Central memory CD8-positive, alpha-beta T cell (primary cell): ENCODE data around the gene TANGO2.

Experiments
- ATAC-seq: fragments of 150-1000 bp; cut with Tn5 transposase; replicated peaks from 2 replicates; pipeline ENCODE4 v1.10.0; 2022; ENCODE audit warnings: mild to moderate bottlenecking, moderate FRiP score, moderate number of reproducible peaks; ENCODE audit not compliant: poor library complexity, severe bottlenecking; ENCODE audit errors: extremely low read depth
- DNase-seq, 2 donors: peaks; one replicate each; pipeline ENCODE4 v3.0.0; 2021; ENCODE audit warnings: low spot score in 2 of 2
- H3K27ac Mint-ChIP-seq: one replicate; pipeline ENCODE4 v1.8.0; 2022; ENCODE audit warnings: low read depth, mild to moderate bottlenecking, moderate library complexity, mixed read lengths
- H3K27me3 Mint-ChIP-seq: one replicate; pipeline ENCODE4 v1.8.0; 2022; ENCODE audit warnings: mixed read lengths
- H3K36me3 Mint-ChIP-seq: one replicate; pipeline ENCODE4 v1.8.0; 2022; ENCODE audit warnings: mild to moderate bottlenecking, moderate library complexity, mixed read lengths; ENCODE audit not compliant: insufficient read depth
- H3K4me1 Mint-ChIP-seq: one replicate; pipeline ENCODE4 v1.8.0; 2022; ENCODE audit warnings: mixed read lengths
- H3K4me3 Mint-ChIP-seq: one replicate; pipeline ENCODE4 v1.8.0; 2022; ENCODE audit warnings: mild to moderate bottlenecking, moderate library complexity, mixed read lengths
- H3K9me3 Mint-ChIP-seq: one replicate; pipeline ENCODE4 v1.8.0; 2022; ENCODE audit warnings: mixed read lengths

Gene TANGO2

DNA sequence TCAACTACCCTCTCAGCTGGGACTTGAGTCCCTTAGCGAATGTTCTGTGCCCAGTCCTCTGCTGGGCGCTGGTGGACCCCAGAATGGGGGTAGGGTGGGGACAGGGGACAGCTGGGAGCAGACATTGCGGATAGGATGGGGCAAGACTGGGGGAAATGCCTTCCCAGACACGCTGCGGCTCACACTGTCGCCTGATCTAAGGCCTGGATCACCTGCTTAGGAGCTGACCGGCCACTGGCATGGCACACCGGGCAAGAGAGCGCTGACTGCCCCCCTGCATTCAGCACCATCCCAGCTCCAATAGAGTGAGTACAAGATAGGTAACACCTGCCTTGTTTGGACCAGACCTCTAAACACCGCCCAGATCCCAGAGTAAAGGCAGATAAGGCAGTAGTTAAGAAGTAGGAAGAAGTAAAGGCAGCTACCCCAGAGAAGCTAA, 5.7 kb upstream of the TANGO2 start:
- Mint-ChIP-seq H3K4me1 (peaks cover 2% of the 10 kb centered on the region), H3K27me3 (no peaks in the 10 kb centered on the region), H3K27ac (no peak overlapping the region), H3K9me3 (no peaks in the 10 kb centered on the region), H3K36me3 (peaks cover 8% of the 10 kb centered on the region), H3K4me3 (peak overlapping the region; percentile 89)
- ATAC-seq (no peak), DNase-seq (no peak)

DNA sequence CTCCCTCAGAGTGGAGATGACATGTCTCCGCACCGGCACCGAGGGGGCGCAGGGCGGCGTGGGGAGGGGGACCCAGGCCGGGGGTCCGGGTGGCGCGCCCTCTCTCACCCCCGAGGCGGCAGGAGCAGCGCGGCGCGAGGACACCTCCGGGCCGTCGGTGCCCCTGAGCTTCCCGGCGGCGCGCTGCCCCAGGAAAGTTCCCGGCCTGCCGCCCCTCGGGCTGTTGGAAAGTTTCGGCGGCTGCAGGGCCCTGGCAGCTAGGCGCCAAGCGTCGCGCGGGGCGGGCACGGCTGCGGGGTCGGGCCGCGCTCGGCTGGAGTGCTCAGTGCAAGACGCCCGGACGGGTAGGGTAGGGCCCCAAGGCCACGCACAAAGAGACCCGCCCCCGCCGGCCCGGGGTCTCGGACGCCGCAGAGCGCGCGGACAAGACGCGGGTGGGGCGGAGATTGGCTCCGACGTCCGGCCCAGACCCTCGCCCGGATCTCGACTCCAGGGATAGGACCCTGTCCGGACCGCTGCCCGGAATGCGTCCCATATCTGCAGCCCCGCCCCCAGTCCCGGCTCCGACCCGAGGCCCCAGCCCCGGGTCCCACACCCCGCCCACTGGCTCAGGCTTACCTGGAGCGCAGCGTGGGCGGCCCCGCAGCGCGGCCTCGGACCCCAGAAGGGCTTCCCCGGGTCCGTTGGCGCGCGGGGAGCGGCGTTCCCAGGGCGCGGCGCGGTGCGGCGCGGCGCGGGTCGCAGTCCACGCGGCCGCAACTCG, 4.8 kb upstream of the TANGO2 start:
- Mint-ChIP-seq H3K36me3 (peaks cover 11% of the 10 kb centered on the region), H3K27me3 (no peaks in the 10 kb centered on the region), H3K4me3 (peak overlapping the region; percentile 89), H3K9me3 (no peaks in the 10 kb centered on the region), H3K4me1 (peaks cover 7% of the 10 kb centered on the region), H3K27ac (no peak overlapping the region)
- DNase-seq (no peak), ATAC-seq (no peak)

DNA sequence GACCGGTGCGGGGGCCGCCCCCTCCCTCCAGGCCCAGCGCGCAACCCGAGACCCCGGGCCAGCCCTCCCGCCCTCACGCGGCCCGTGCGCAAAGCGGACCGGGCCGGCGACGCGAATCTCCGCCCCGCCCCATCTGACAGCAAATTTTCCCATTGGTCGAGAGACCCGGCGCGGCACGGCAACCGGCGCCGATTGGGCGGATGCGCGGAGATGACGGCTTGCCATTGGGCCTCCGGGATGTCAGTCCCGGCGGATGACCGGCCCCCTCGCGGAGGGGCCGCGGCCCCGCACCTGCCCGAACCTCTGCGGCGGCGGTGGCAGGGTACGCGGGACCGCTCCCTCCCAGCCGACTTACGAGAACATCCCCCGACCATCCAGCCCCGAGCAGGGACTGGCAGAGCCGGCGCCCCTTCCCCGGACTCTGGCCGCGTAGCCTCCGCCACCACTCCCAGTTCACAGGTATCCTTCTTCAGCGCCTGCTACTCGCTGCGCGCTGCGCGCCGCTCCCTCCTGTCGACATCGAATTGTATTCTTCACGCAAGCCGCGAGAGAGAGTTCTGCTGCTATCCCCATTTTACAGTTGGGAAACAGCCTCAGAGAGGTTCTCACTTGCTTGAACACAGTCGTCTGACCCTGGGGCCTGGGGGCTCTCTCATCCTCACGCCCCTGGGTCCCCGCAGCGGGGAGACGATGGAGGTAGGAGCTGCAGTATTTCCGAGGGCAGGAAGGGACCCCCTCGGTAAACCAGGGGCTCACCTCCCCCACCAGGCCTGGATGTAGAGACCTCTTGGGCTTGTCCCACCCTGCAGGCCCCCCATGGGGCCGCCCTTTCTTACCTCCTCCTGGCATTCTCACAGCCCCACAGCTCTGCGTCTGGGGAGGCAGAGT, 3.9 kb upstream of the TANGO2 start, which contains the start of gene ARVCF:
Gene ARVCF (minus strand): TSS at position 90 of the 888 bp plus-strand sequence. CDS start 26,029 bp downstream, outside the sequence.
- Mint-ChIP-seq H3K4me1 (peaks cover 15% of the 10 kb centered on the region), H3K27me3 (no peaks in the 10 kb centered on the region), H3K4me3 (peak within 1 kb of the TSS; percentile 89), H3K36me3 (peaks cover 14% of the 10 kb centered on the region), H3K9me3 (no peaks in the 10 kb centered on the region), H3K27ac (peak within 1 kb of the TSS; percentile 46)
- DNase-seq (peak; percentile 86 to 89), ATAC-seq (peak; percentile 61)

DNA sequence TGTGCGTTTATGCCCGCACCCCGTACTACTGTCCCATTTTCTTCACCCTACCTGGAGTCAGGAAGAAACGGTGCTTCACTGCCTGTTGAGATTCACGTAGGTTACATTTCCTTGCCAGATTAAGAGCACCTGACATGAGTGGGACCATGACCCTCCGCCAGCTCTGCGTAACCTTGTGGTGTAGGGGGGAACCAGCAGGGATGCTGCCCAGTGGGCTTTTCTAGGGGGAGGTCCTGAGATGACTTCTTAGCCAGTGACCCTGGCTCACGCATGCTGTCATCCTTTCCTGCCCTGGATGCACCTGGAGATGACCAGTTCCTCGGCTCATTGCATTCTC, 3.3 kb upstream of the TANGO2 start:
- Mint-ChIP-seq H3K27ac (peak overlapping the region; percentile 46), H3K36me3 (peaks cover 15% of the 10 kb centered on the region), H3K4me1 (peaks cover 21% of the 10 kb centered on the region), H3K27me3 (no peaks in the 10 kb centered on the region), H3K9me3 (no peaks in the 10 kb centered on the region), H3K4me3 (peak overlapping the region; percentile 89)
- no peak for ATAC-seq
- no peak for DNase-seq

DNA sequence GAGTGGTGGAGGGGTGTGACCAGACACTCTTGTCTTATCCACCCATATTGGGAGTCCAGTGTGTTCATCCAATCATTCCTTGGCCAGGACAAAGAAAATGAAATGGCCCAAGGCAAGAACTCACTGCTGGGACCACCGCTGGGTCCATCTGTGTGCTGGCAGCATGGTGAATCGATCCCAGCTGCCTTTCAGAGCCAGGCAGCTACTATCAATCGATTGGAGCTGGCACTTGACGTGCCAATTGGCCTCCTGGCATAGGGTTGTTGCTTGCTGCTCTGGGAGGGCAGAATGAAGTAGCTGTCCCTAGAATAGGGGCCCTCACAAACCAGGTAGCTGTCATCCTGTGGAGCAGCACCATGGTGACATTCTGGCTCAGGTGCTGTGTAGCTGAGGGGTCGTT, 2.9 kb upstream of the TANGO2 start:
- no peak overlapping the region for H3K27ac Mint-ChIP-seq
- peaks cover 25% of the 10 kb centered on the region for H3K4me1 Mint-ChIP-seq
- ATAC-seq = no peak
- H3K9me3 Mint-ChIP-seq = no peaks in the 10 kb centered on the region
- H3K27me3 Mint-ChIP-seq = no peaks in the 10 kb centered on the region
- DNase-seq = no peak
- peak overlapping the region; percentile 89 for H3K4me3 Mint-ChIP-seq
- H3K36me3 Mint-ChIP-seq = peaks cover 15% of the 10 kb centered on the region

DNA sequence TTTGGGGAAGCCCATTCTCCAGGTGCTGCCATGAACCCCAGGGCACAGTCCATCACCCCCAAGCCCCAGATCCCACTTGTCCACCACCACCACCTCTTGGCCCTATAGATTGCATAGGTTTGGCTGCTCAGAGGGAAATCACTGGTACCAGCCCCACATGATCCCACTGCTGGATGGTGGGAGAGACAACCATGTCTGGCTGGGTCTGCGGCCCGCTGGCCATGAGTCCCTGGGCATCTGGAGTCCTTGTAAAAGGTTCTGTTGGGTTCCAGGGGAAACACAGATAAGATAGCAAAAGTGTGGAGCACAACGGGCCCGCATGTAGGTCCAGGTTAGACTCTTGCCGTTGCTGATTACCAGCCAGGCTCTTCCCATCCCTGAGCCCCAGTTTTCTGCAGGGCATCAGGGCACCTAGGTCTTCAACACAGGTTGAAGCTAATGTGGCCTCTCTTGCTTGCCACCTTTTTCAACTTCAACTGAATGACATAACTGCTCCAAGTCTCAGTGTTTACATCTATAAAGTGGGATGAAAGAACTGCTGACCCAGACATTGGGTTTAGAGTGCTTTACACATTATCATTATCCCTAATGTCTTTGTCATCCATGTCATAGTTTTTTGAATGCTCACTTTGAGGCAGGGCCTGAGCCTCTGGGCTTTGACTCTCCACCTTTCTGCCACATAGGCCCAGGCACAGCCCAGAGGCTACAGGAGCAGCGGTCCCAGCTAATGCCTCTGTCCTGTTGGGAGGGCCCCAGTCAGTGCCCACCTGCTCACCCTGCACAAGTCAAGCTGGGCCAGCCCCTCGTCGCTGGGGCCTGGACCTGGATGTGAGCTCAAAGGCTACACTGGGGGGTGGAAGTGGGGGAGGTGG, 1.0 kb upstream of the TANGO2 start:
- Mint-ChIP-seq H3K27ac (peak overlapping the region; percentile 88), H3K36me3 (peaks cover 20% of the 10 kb centered on the region), H3K27me3 (no peaks in the 10 kb centered on the region), H3K4me1 (peaks cover 38% of the 10 kb centered on the region), H3K4me3 (peak overlapping the region; percentile 87), H3K9me3 (no peaks in the 10 kb centered on the region)
- ATAC-seq = no peak
- DNase-seq = no peak

DNA sequence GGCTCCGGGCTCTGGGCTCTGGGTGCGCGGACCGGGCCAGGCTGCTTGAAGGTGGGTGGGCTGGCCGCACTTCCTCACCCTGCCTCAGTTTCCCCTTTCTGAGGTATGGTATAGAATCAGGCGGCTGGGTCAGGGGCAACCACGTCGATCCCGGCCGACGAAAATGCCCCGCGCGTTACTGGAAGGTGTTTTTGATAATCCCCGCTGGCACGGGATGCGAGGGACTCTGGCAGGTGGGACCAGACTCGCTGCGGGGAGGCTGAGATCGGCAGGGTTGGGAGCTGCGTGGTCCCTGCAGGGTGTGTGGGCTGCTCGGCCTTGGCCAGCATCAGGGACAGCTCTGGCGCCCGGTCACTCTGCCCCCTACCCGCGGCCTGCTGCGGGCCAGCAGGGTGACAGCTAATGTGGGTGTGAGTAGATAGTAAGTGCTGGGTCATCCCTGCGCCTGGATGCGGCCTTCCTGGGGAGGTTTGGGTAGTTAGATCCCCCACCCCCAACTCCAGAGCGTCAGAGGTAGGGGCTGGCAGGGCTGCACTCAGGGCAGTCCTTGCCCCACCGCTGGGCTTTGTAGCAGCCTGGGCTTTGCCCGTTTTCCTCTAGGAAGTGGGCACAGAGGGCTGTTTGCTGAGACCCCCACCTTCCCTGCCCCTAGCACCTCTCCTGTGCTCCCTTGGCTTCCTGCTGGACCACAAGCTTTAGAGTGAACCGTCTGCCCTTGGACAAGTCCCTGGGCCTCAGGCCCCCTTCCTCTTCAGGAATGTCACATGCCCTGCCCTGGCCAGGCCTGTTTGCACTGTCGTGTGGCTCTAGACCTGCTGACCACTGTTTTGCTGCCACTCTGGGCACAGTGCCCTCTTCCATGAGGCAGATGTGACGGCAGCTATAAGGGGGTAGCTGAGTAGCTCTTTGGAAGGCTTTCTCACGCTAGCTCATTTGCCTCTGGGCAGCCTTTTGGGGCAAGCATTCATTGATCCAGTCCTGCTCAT, 579 bp downstream of the TANGO2 start:
- H3K9me3 Mint-ChIP-seq = no peaks in the 10 kb centered on the region
- H3K36me3 Mint-ChIP-seq = peaks cover 21% of the 10 kb centered on the region
- H3K4me3 Mint-ChIP-seq = peak overlapping the region; percentile 87
- no peaks in the 10 kb centered on the region for H3K27me3 Mint-ChIP-seq
- DNase-seq = no peak
- H3K27ac Mint-ChIP-seq = peak overlapping the region; percentile 88
- H3K4me1 Mint-ChIP-seq = peaks cover 50% of the 10 kb centered on the region
- ATAC-seq = no peak

DNA sequence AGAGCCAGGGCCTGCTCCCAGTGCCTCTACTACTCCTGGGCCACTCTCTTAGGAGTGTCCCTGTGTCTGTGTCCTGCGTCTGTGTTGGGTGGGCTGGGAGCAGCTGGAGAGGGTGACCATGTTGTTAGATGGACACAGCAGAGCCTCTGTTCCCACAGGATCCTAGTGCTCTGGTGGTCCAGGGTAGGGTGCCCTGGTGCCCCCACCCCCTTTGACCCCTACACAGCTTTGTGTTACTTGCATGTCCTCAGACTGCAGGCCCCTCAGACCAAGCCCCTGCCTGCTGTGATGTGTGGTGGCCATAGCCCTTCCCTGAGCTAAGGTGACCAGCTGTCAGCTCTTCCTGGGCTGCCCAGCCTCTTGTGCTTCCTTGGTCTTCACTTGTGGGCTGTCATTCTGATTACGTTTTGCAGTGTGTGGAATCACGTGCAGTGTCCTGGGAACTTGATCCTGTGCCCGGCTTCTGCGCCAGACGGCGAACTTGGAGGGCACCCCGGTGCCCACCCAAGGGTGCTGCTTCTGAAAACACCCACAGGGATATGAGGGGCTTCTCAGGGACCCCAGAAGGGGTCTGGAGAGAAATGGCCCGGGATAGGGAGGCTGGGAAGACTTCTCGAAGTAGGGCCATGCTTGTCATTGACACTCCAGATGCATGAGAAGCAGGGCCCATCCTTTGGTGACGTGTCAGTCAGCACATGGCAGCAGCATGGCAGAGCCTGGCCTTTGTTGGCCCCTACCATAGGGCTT, 1.5 kb downstream of the TANGO2 start:
- peaks cover 58% of the 10 kb centered on the region for H3K4me1 Mint-ChIP-seq

DNA sequence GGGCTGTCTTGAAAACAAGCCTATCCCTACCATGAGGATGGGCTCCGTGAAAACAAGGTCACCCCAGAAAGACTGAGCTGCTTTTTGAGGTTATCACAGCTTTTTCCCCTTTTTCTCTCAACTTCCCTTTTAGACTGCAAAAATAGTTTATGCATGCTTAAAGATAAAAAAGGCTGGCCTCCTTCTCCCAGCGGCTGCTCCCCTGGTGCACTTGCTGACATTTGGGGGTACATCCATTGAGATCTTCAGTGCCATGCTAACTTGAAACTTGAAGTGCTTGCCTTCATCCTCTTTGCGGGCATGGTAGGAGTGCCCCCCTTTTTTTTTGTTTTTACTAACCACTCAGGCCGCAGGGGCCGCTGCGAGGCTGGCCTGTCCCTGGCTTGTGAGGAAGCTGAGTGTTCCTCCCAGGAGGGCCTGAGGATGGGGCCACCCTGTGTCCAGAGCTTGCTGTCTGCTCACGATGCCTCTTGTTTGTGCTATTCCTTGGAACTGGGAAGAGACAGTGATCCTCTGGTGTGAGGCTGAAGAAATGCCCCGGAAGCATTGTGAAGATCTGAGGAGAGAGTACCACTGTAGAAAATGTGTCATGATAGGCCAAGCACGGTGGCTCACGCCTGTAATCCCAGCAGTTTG, 2.2 kb downstream of the TANGO2 start:
- H3K36me3 Mint-ChIP-seq = peaks cover 25% of the 10 kb centered on the region
- peaks cover 58% of the 10 kb centered on the region for H3K4me1 Mint-ChIP-seq
- peak overlapping the region; percentile 87 for H3K4me3 Mint-ChIP-seq
- H3K27ac Mint-ChIP-seq = no peak overlapping the region
- H3K27me3 Mint-ChIP-seq = no peaks in the 10 kb centered on the region
- H3K9me3 Mint-ChIP-seq = no peaks in the 10 kb centered on the region
- ATAC-seq = no peak
- DNase-seq = no peak

More for the DNA sequence above, 1.5 kb downstream of the TANGO2 start:
- Mint-ChIP-seq H3K36me3 (peaks cover 25% of the 10 kb centered on the region), H3K27me3 (no peaks in the 10 kb centered on the region), H3K4me3 (peak overlapping the region; percentile 87), H3K27ac (peak overlapping the region; percentile 88), H3K9me3 (no peaks in the 10 kb centered on the region)
- ATAC-seq = no peak
- no peak for DNase-seq

DNA sequence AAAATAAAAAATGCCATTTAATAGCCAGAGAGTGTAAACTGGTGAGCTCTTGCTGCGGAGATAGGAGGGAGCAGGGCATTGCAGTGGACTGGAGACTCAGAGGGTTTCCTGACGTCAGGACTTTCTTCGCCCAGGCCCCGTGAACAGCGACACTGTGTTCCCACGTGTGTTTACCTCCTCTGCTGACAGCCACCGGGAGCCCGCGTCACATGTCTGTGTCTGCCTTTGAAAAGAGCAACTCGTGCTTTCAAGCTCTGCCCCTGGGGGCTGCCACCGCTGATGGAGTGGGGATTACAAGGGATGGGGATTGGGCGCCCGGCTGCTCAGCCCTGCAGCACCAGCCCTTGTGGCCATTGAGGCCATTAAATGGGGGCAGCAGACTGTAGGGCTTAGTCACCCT, 3.3 kb downstream of the TANGO2 start:
- H3K4me1 Mint-ChIP-seq = peaks cover 63% of the 10 kb centered on the region
- ATAC-seq = no peak

More for the DNA sequence above, 3.3 kb downstream of the TANGO2 start:
- H3K27ac Mint-ChIP-seq = no peak overlapping the region
- H3K9me3 Mint-ChIP-seq = no peaks in the 10 kb centered on the region
- no peaks in the 10 kb centered on the region for H3K27me3 Mint-ChIP-seq
- no peak for DNase-seq
- peaks cover 20% of the 10 kb centered on the region for H3K36me3 Mint-ChIP-seq
- no peak overlapping the region for H3K4me3 Mint-ChIP-seq
